ENCODE results near the gene B3GNT9.

- peak in 5 of 6 experiments; percentile 21 to 54 (median 36) for TF ChIP-seq CTCF (IDR thresholded peaks at IDR 0.05)
- peak in 3 of 4 donors; percentile 46 to 82 (median 70) for TF ChIP-seq POLR2A (IDR thresholded peaks at IDR 0.05)
Observed at GRCh38 chr16:67173808-67174705, 23.3 kb upstream of the B3GNT9 start.
